H1 (cell line): ENCODE data around the gene OPCML. TPM values are rescaled to one million over a fixed set of nuclear protein-coding genes. Genes with fewer than 3 reads are reported as not detected.

Experiments used
- CTCF ChIA-PET: fragments of 300-600 bp; sonication (Branson Sonifier 250); formaldehyde crosslinking; loops from one replicate; lab custom pipeline; 2021; ENCODE audit not compliant: partially characterized antibody; lab: Charles Lee
- POLR2A ChIA-PET: fragments of 300-600 bp; sonication (Branson Sonifier 250); formaldehyde crosslinking; loops from one replicate; lab custom pipeline; 2021; ENCODE audit warnings: inconsistent platforms; ENCODE audit not compliant: partially characterized antibody; lab: Charles Lee
- DNase-seq, 2 experiments: peaks; one replicate each; pipeline versions ENCODE4 v3.0.0 to v3.0.0-alpha.2; 2010 to 2022; ENCODE audit warnings: low spot score in 2 of 2, low read depth in 1 of 2, mixed read lengths in 1 of 2
- FAIRE-seq: peaks from 2 replicates; lab custom pipeline; 2011; peaks lifted over from hg19 to GRCh38; lab: Jason Lieb, UNC
- H2AFZ ChIP-seq: 2 replicates; pipeline ENCODE4 v1.8.1; 2012; ENCODE audit warnings: low read length, inconsistent platforms
- H2AK5ac ChIP-seq: 2 replicates; pipeline ENCODE4 v1.6.1; 2013; ENCODE audit warnings: low read depth, low read length
- H2BK120ac ChIP-seq: replicated peaks from 2 replicates; pipeline ENCODE3; 2013; ENCODE audit warnings: low read depth, low read length, inconsistent platforms
- H2BK12ac ChIP-seq: 2 replicates; pipeline ENCODE4 v1.6.1; 2013; ENCODE audit warnings: low read depth, low read length
- H2BK15ac ChIP-seq: 2 replicates; pipeline ENCODE4 v1.6.1; 2013; ENCODE audit warnings: low read length
- H2BK20ac ChIP-seq: 2 replicates; pipeline ENCODE4 v1.6.1; 2013; ENCODE audit warnings: low read length
- H2BK5ac ChIP-seq: 2 replicates; pipeline ENCODE4 v1.6.1; 2013; ENCODE audit warnings: low read depth, low read length
- H3K14ac ChIP-seq: 2 replicates; pipeline ENCODE4 v1.6.1; 2013; ENCODE audit warnings: inconsistent platforms; ENCODE audit not compliant: insufficient read length
- H3K18ac ChIP-seq: 2 replicates; pipeline ENCODE4 v1.6.1; 2013; ENCODE audit warnings: low read length; ENCODE audit errors: extremely low read depth
- H3K23ac ChIP-seq: 2 replicates; pipeline ENCODE4 v1.6.1; 2013; ENCODE audit warnings: inconsistent platforms; ENCODE audit not compliant: insufficient read length
- H3K23me2 ChIP-seq: 2 replicates; pipeline ENCODE4 v1.6.1; 2013; ENCODE audit warnings: low read depth, low read length
- H3K27ac ChIP-seq: 2 replicates; pipeline ENCODE4 v1.6.1; 2011; ENCODE audit warnings: low read depth, low read length, inconsistent platforms
- H3K27me3 ChIP-seq, 4 experiments: replicated peaks in 1 of 4; 1 replicate in 1 of 4; 2 replicates in 3 of 4; pipeline versions ENCODE4 v1.6.1 to v1.8.1; 2011 to 2013; ENCODE audit warnings: low read length in 3 of 4, mild to moderate bottlenecking in 3 of 4, inconsistent platforms in 2 of 4, mixed read lengths in 2 of 4, moderate library complexity in 1 of 4; ENCODE audit not compliant: control insufficient read depth in 3 of 4, insufficient read depth in 3 of 4; ENCODE audit errors: extremely low read depth in 1 of 4
- H3K36me3 ChIP-seq, 4 experiments: 2 replicates each; pipeline versions ENCODE4 v1.6.1 to v1.8.1; 2011 to 2013; ENCODE audit warnings: mild to moderate bottlenecking in 4 of 4, low read length in 3 of 4, moderate library complexity in 2 of 4, control low read depth in 1 of 4, inconsistent platforms in 1 of 4; ENCODE audit not compliant: insufficient read depth in 4 of 4, control insufficient read depth in 2 of 4
- H3K4ac ChIP-seq: replicated peaks from 2 replicates; pipeline ENCODE3; 2013; ENCODE audit warnings: low read length, low read depth, mixed read lengths, inconsistent platforms; ENCODE audit not compliant: insufficient read length
- H3K4me1 ChIP-seq, 4 experiments: replicated peaks in 1 of 4; 1 replicate in 1 of 4; 2 replicates in 3 of 4; pipeline versions ENCODE4 v1.6.1 to v1.8.1; 2011 to 2013; ENCODE audit warnings: low read length in 3 of 4, inconsistent platforms in 2 of 4, mixed read lengths in 1 of 4; ENCODE audit not compliant: insufficient read depth in 4 of 4, control insufficient read depth in 3 of 4
- H3K4me2 ChIP-seq, 2 experiments: 2 replicates each; pipeline versions ENCODE4 v1.6.1 to v1.8.1; 2011 to 2013; ENCODE audit warnings: low read depth in 2 of 2, low read length in 2 of 2, control low read depth in 1 of 2, inconsistent platforms in 1 of 2, mild to moderate bottlenecking in 1 of 2; ENCODE audit not compliant: insufficient read depth in 1 of 2
- H3K4me3 ChIP-seq, 4 experiments: fragments of 200-600, 300-600 bp in 1 of 4; sonication (generic), shearing (Covaris generic), sonication (Bioruptor Twin) in 1 of 4; 2 replicates each; pipeline versions ENCODE4 v1.5.1 to v1.8.1; 2011 to 2016; ENCODE audit warnings: low read length in 4 of 4, low read depth in 3 of 4, control low read depth in 2 of 4, inconsistent platforms in 2 of 4, mild to moderate bottlenecking in 2 of 4, mixed read lengths in 1 of 4, moderate library complexity in 1 of 4; ENCODE audit not compliant: insufficient read depth in 2 of 4; ENCODE audit errors: extremely low read depth in 1 of 4
- H3K56ac ChIP-seq: replicated peaks from 2 replicates; pipeline ENCODE3; 2013; ENCODE audit warnings: low read depth, mild to moderate bottlenecking, mixed read lengths, low read length, inconsistent platforms; ENCODE audit not compliant: insufficient read length
- H3K79me1 ChIP-seq: 2 replicates; pipeline ENCODE4 v1.6.1; 2013; ENCODE audit warnings: low read depth, low read length, control low read depth
- H3K79me2 ChIP-seq, 2 experiments: 2 replicates each; pipeline versions ENCODE4 v1.6.1 to v1.8.1; 2012 to 2013; ENCODE audit warnings: low read length in 2 of 2, mild to moderate bottlenecking in 2 of 2, inconsistent platforms in 1 of 2; ENCODE audit not compliant: insufficient read depth in 2 of 2, control insufficient read depth in 1 of 2
- H3K9ac ChIP-seq, 4 experiments: replicated peaks in 1 of 4; 1 replicate in 1 of 4; 2 replicates in 3 of 4; pipeline versions ENCODE4 v1.6.1 to v1.8.1; 2011 to 2013; ENCODE audit warnings: low read depth in 3 of 4, low read length in 3 of 4, control low read depth in 2 of 4, mild to moderate bottlenecking in 2 of 4, moderate library complexity in 2 of 4, inconsistent platforms in 1 of 4; ENCODE audit errors: extremely low read depth in 1 of 4
- H3K9me3 ChIP-seq, 2 experiments: 2 replicates each; pipeline versions ENCODE4 v1.6.1 to v1.8.1; 2012 to 2013; ENCODE audit warnings: mild to moderate bottlenecking in 2 of 2, moderate library complexity in 2 of 2, control low read depth in 1 of 2, inconsistent platforms in 1 of 2, low read depth in 1 of 2, low read length in 1 of 2, mixed read lengths in 1 of 2; ENCODE audit not compliant: insufficient read depth in 2 of 2
- H4K20me1 ChIP-seq, 2 experiments: replicated peaks in 1 of 2; 2 replicates each; pipeline versions ENCODE3 to v1.8.1; 2011 to 2013; ENCODE audit warnings: inconsistent platforms in 2 of 2, low read length in 2 of 2, mild to moderate bottlenecking in 1 of 2; ENCODE audit not compliant: insufficient read depth in 2 of 2, control insufficient read depth in 1 of 2
- H4K5ac ChIP-seq: 2 replicates; pipeline ENCODE4 v1.6.1; 2013; ENCODE audit warnings: low read length, low read depth, mixed read lengths, inconsistent platforms; ENCODE audit not compliant: insufficient read length
- H4K8ac ChIP-seq: 2 replicates; pipeline ENCODE4 v1.8.0; 2013; ENCODE audit warnings: mild to moderate bottlenecking, moderate library complexity, low read length, inconsistent platforms; ENCODE audit not compliant: insufficient read depth; ENCODE audit errors: extremely low read depth
- H4K91ac ChIP-seq: replicated peaks from 2 replicates; pipeline ENCODE3; 2013; ENCODE audit warnings: low read length, mixed read lengths, inconsistent platforms; ENCODE audit not compliant: insufficient read length
- ASH2L ChIP-seq: fragments of 200-600, 300-600 bp; sonication (generic); IDR thresholded peaks from one replicate; pipeline ENCODE4 v1.7.1; 2017; ENCODE audit warnings: low read length
- CREB1 ChIP-seq: IDR thresholded peaks from 2 replicates; pipeline ENCODE4 v1.6.1; 2012; ENCODE audit warnings: inconsistent platforms
- EGR1 ChIP-seq: IDR thresholded peaks from 2 replicates; pipeline ENCODE4 v1.6.1; 2011; ENCODE audit warnings: low read depth, low read length, borderline replicate concordance
- POU5F1 ChIP-seq: IDR thresholded peaks from 2 replicates; pipeline ENCODE4 v1.6.1; 2011; ENCODE audit warnings: low read depth, mild to moderate bottlenecking, low read length, moderate library complexity
- RXRA ChIP-seq: IDR thresholded peaks from 2 replicates; pipeline ENCODE4 v1.6.1; 2011; ENCODE audit warnings: low read depth, mild to moderate bottlenecking, low read length, moderate library complexity; ENCODE audit not compliant: insufficient read depth
- SP4 ChIP-seq: IDR thresholded peaks from 2 replicates; pipeline ENCODE4 v1.6.1; 2012; ENCODE audit warnings: low read length, inconsistent platforms
- SRF ChIP-seq: IDR thresholded peaks from 2 replicates; pipeline ENCODE4 v1.6.1; 2011; ENCODE audit warnings: mild to moderate bottlenecking, low read depth, low read length, moderate library complexity
- WGBS, 2 experiments: shearing (Covaris generic) in 1 of 2; methylation state at CpG; one replicate each; pipeline versions ENCODE4 v1.1.6 to v1.1.7; 2013 to 2015; ENCODE audit warnings: low lambda C conversion rate in 2 of 2, mixed read lengths in 2 of 2, inconsistent platforms in 1 of 2, low coverage in 1 of 2, missing lambda C conversion rate in 1 of 2; ENCODE audit not compliant: insufficient replicate concordance in 2 of 2, insufficient coverage in 1 of 2, insufficient read length in 1 of 2; ENCODE audit errors: extremely low coverage in 1 of 2, missing lambda C conversion rate in 1 of 2; 5-methylcytosine and 5-hydroxymethylcytosine counted together
- polyA plus RNA-seq, 7 experiments: library from polyadenylated mRNA; depleted of rRNA in 3 of 7; stranded (reverse) in 5 of 7; unstranded in 2 of 7; fragments of >200 nt in 5 of 7; fragments of 200-250 nt in 2 of 7; gene quantifications; 1 replicate in 5 of 7; 2 replicates in 1 of 7; 4 replicates in 1 of 7; pipeline versions ENCODE4 v1.2.1 to v1.2.3, GENCODE V29; 2011 to 2013; ENCODE audit warnings: missing spikeins in 2 of 7, mixed read lengths in 2 of 7
- total RNA-seq: library from RNA; stranded (reverse); fragmentation: NEBNext Ultra II Directional; extraction: Animal tissue kit (Norgen Biotek cat#: 25700); gene quantifications from 2 replicates; pipeline ENCODE4 v1.2.1, GENCODE V29; 2021
- TF ChIP-seq, protein P1 (sequence below): IDR thresholded peaks from 2 replicates; pipeline ENCODE4 v1.6.1; 2012; ENCODE audit warnings: inconsistent platforms

Gene OPCML
- total and polyA plus RNA-seq, 2 of the 8 experiments (the other 6 are each of a cell fraction or from before 2014, with no cell fraction given), result 2.3 to 3.1 TPM

DNA sequence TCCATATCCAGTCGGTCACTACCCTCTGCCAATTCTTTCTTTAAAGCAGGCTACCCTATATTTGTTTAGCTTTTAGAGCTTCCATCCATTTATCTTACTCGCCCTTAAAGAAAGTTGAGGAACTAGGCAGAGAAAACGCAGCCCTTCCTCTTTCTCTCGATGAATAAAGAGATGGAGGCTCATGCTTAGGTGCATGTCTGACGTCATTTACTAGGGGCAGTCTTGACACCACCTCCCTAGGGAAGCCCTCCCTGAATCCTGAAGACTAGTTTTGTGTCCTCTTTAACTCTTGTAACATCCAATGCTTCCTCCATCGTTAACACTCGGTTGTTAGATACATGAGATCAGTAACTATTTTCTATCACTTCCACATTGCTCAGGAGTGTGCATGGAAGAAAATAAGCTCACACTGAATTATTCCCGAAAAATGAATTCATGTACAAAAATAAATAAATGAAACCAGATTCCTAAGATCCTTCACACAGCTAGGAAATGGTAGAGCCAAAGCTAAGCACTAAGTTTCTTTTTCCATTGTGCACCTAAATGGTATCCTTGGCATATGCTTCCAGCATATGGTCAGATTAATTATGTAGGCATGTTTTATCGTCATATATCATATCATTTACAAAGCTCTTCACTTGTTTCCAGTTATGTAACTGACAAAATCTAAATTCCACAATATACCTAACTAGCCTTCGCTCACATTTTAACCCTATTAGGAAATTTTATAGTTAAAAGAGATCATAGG, 291.2 kb downstream of the OPCML start:
- H3K4me2 ChIP-seq, result no peak overlapping the region
- H4K5ac ChIP-seq, result no peak overlapping the region
- no peak overlapping the region for H2BK12ac ChIP-seq
- no peak overlapping the region for H3K9ac ChIP-seq
- peaks cover 2 to 11% (median 5%) of the 10 kb centered on the region in 4 experiments; a peak in 5 of 7 replicates for H3K4me1 ChIP-seq
- H4K20me1 ChIP-seq, result no peaks in the 10 kb centered on the region
- no peak overlapping the region for H2BK120ac ChIP-seq
- no peaks in the 10 kb centered on the region for H3K79me2 ChIP-seq
- TF ChIP-seq POU5F1 (no peak), CREB1 (no peak), RXRA (no peak), SP4 (no peak), ASH2L (no peak), SRF (no peak), EGR1 (no peak)
- TF ChIP-seq, protein P1, sequence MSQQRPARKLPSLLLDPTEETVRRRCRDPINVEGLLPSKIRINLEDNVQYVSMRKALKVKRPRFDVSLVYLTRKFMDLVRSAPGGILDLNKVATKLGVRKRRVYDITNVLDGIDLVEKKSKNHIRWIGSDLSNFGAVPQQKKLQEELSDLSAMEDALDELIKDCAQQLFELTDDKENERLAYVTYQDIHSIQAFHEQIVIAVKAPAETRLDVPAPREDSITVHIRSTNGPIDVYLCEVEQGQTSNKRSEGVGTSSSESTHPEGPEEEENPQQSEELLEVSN, result no peak
- H3K27ac ChIP-seq, result no peak overlapping the region
- no peak overlapping the region for H3K4me3 ChIP-seq
- H3K36me3 ChIP-seq, result no peaks in the 10 kb centered on the region
- no peak overlapping the region for H4K91ac ChIP-seq
- no peak overlapping the region for H2BK5ac ChIP-seq
- no peaks in the 10 kb centered on the region; the same call in 1 of the 2 replicates for H3K79me1 ChIP-seq
- no peak overlapping the region for H3K18ac ChIP-seq
- no peak overlapping the region for H2AFZ ChIP-seq
- no peak overlapping the region for H3K14ac ChIP-seq
- H2BK15ac ChIP-seq, result no peak overlapping the region
- no peak overlapping the region for H4K8ac ChIP-seq
- H3K4ac ChIP-seq, result no peak overlapping the region
- FAIRE-seq (no peak), DNase-seq (no peak)
- H3K23me2 ChIP-seq, result no peaks in the 10 kb centered on the region
- no peak overlapping the region for H3K23ac ChIP-seq
- POLR2A ChIA-PET, result interaction anchor here (0.8 kb wide), 1 partner anchor 15 kb away, joined by 3 read pairs; no protein-coding TSS in a partner anchor
- no peaks in the 10 kb centered on the region for H3K9me3 ChIP-seq
- WGBS, 2 experiments, result 89% methylated on average over 10 of the region's 10 CpGs; no CpG with 5 or more reads in 1 of the 2 experiments
- CTCF ChIA-PET, result interaction anchor here (0.6 to 1.6 kb wide), 8 partner anchors 9 to 132 kb away, joined by 3 to 5 read pairs (median 3); no protein-coding TSS in a partner anchor
- no peak overlapping the region for H2AK5ac ChIP-seq
- no peak overlapping the region for H3K56ac ChIP-seq
- no peak overlapping the region for H2BK20ac ChIP-seq
- H3K27me3 ChIP-seq, result no peaks in the 10 kb centered on the region
